ENCODE data around the gene CLDN10. TPM values are rescaled to one million over a fixed set of nuclear protein-coding genes. Genes with fewer than 3 reads are reported as not detected.

Gene CLDN10
- total and polyA plus RNA-seq, 2 of the 8 experiments (the other 6 are each of a cell fraction or from before 2014, with no cell fraction given), result 41.2 to 43.6 TPM

GRCh38 chr13:95571941-95572340 lies 19.4 kb downstream of the CLDN10 start:
- H3K4me3 ChIP-seq (ENCODE audit: extremely low read depth in 1 of 4, insufficient read depth in 2 of 4, low read depth in 3 of 4, low read length in 4 of 4), result no peak overlapping the region
- H3K36me3 ChIP-seq (ENCODE audit: control insufficient read depth in 2 of 4, insufficient read depth in 4 of 4, low read length in 3 of 4), result peaks cover 0 to 4% (median 2%) of the 10 kb centered on the region in 4 experiments; a peak in 2 of 8 replicates
- no peak overlapping the region for H2BK5ac ChIP-seq (ENCODE audit: low read depth, low read length)
- H3K27ac ChIP-seq (ENCODE audit: low read depth, low read length), result no peak overlapping the region
- CTCF ChIA-PET (ENCODE audit: partially characterized antibody), result interaction anchor here (1.2 to 1.4 kb wide), 2 partner anchors 53 to 262 kb away, joined by 3 read pairs; no protein-coding TSS in a partner anchor
- no peaks in the 10 kb centered on the region for H3K4me1 ChIP-seq (replicated peaks in 1 of 4; ENCODE audit: control insufficient read depth in 3 of 4, insufficient read depth in 4 of 4, low read length in 3 of 4)
- H3K79me1 ChIP-seq (ENCODE audit: low read depth, low read length), result no peaks in the 10 kb centered on the region; the same call in 1 of the 2 replicates
- H2AK5ac ChIP-seq (ENCODE audit: low read depth, low read length), result no peak overlapping the region
- peaks cover 0 to 3% of the 10 kb centered on the region in 2 experiments for H4K20me1 ChIP-seq (replicated peaks in 1 of 2; ENCODE audit: control insufficient read depth in 1 of 2, insufficient read depth in 2 of 2, low read length in 2 of 2)
- no peak overlapping the region for H2BK20ac ChIP-seq (ENCODE audit: low read length)
- no peak overlapping the region for H2BK15ac ChIP-seq (ENCODE audit: low read length)
- H2BK120ac ChIP-seq (replicated peaks; ENCODE audit: low read depth, low read length), result no peak overlapping the region
- H4K8ac ChIP-seq (ENCODE audit: extremely low read depth, insufficient read depth, low read length), result no peak overlapping the region
- H3K79me2 ChIP-seq (ENCODE audit: control insufficient read depth in 1 of 2, insufficient read depth in 2 of 2, low read length in 2 of 2), result no peaks in the 10 kb centered on the region
- FAIRE-seq (no peak), DNase-seq (ENCODE audit: low read depth in 1 of 2, low spot score in 2 of 2) (no peak)
- no peak overlapping the region for H3K14ac ChIP-seq (ENCODE audit: insufficient read length)
- H3K56ac ChIP-seq (replicated peaks; ENCODE audit: insufficient read length, low read depth, low read length), result no peak overlapping the region
- H2AFZ ChIP-seq (ENCODE audit: low read length), result no peak overlapping the region
- no peaks in the 10 kb centered on the region for H3K23me2 ChIP-seq (ENCODE audit: low read depth, low read length)
- H4K91ac ChIP-seq (replicated peaks; ENCODE audit: insufficient read length, low read length), result no peak overlapping the region
- POLR2A ChIA-PET (ENCODE audit: partially characterized antibody), result interaction anchor here (0.9 to 1.1 kb wide), 5 partner anchors 14 to 24 kb away, joined by 3 read pairs; no protein-coding TSS in a partner anchor
- WGBS, 2 experiments (ENCODE audit: extremely low coverage in 1 of 2, insufficient coverage in 1 of 2, insufficient read length in 1 of 2, insufficient replicate concordance in 2 of 2, low coverage in 1 of 2, low lambda C conversion rate in 2 of 2, missing lambda C conversion rate in 1 of 2), result 86% methylated on average over 6 of the region's 6 CpGs; no CpG with 5 or more reads in 1 of the 2 experiments
- H3K9me3 ChIP-seq (ENCODE audit: insufficient read depth in 2 of 2, low read depth in 1 of 2, low read length in 1 of 2), result no peaks in the 10 kb centered on the region
- no peak for TF ChIP-seq SIX5 (IDR thresholded peaks at IDR 0.05; ENCODE audit: low read depth, low read length)
- no peak for TF ChIP-seq TEAD4 (IDR thresholded peaks at IDR 0.05; ENCODE audit: low read depth, low read length)
- TF ChIP-seq RXRA (IDR thresholded peaks at IDR 0.05; ENCODE audit: insufficient read depth, low read depth, low read length), result no peak
- TF ChIP-seq PHF8 (conservative IDR thresholded peaks at IDR 0.05; ENCODE audit: low read depth, low read length), result no peak
- no peak overlapping the region for H4K5ac ChIP-seq (ENCODE audit: insufficient read length, low read depth, low read length)
- H3K27me3 ChIP-seq (replicated peaks in 1 of 4; ENCODE audit: control insufficient read depth in 3 of 4, extremely low read depth in 1 of 4, insufficient read depth in 3 of 4, low read length in 3 of 4), result no peaks in the 10 kb centered on the region
- H3K23ac ChIP-seq (ENCODE audit: insufficient read length), result no peak overlapping the region
- H3K4me2 ChIP-seq (ENCODE audit: insufficient read depth in 1 of 2, low read depth in 2 of 2, low read length in 2 of 2), result no peak overlapping the region
- H2BK12ac ChIP-seq (ENCODE audit: low read depth, low read length), result no peak overlapping the region
- no peak overlapping the region for H3K4ac ChIP-seq (replicated peaks; ENCODE audit: insufficient read length, low read depth, low read length)
- H3K18ac ChIP-seq (ENCODE audit: extremely low read depth, low read length), result no peak overlapping the region
- H3K9ac ChIP-seq (replicated peaks in 1 of 4; ENCODE audit: extremely low read depth in 1 of 4, low read depth in 3 of 4, low read length in 3 of 4), result no peak overlapping the region
